H9 (cell line): ENCODE results near the gene TRIM24. TPM values are rescaled to one million over a fixed set of nuclear protein-coding genes. Genes with fewer than 3 reads are reported as not detected.

Experiments used
- DNase-seq: peaks from one replicate; pipeline ENCODE4 v3.0.0-alpha.2; 2017
- H2AFZ ChIP-seq: one replicate; pipeline ENCODE4 v1.6.1; 2013; ENCODE audit warnings: mild to moderate bottlenecking, low read length, control low read depth, moderate library complexity
- H2AK5ac ChIP-seq: 2 replicates; pipeline ENCODE4 v1.6.1; 2013; ENCODE audit warnings: low read length, control low read depth, mixed read lengths; ENCODE audit not compliant: insufficient read length
- H2BK120ac ChIP-seq: one replicate; pipeline ENCODE4 v1.6.1; 2013; ENCODE audit warnings: low read depth, mild to moderate bottlenecking, low read length, control low read depth, inconsistent platforms; ENCODE audit not compliant: poor library complexity, severe bottlenecking
- H2BK12ac ChIP-seq: 2 replicates; pipeline ENCODE4 v1.6.1; 2013; ENCODE audit warnings: low read length, control low read depth, mixed read lengths, low read depth; ENCODE audit not compliant: insufficient read length
- H2BK15ac ChIP-seq: 2 replicates; pipeline ENCODE4 v1.6.1; 2013; ENCODE audit warnings: low read depth, low read length, control low read depth
- H2BK20ac ChIP-seq: one replicate; pipeline ENCODE4 v1.6.1; 2013; ENCODE audit warnings: low read depth, mild to moderate bottlenecking, low read length, control low read depth, inconsistent platforms; ENCODE audit not compliant: poor library complexity, severe bottlenecking
- H2BK5ac ChIP-seq: 2 replicates; pipeline ENCODE4 v1.6.1; 2013; ENCODE audit warnings: low read length, control low read depth, mixed read lengths; ENCODE audit not compliant: insufficient read length
- H3K14ac ChIP-seq: 2 replicates; pipeline ENCODE4 v1.6.1; 2013; ENCODE audit warnings: low read length, control low read depth; ENCODE audit not compliant: insufficient read depth
- H3K18ac ChIP-seq: 2 replicates; pipeline ENCODE4 v1.6.1; 2013; ENCODE audit warnings: low read depth, mild to moderate bottlenecking, mixed read lengths, low read length, control low read depth; ENCODE audit not compliant: insufficient read length
- H3K23ac ChIP-seq: 2 replicates; pipeline ENCODE4 v1.6.1; 2013; ENCODE audit warnings: low read length, control low read depth, mixed read lengths, low read depth; ENCODE audit not compliant: insufficient read length
- H3K23me2 ChIP-seq: 2 replicates; pipeline ENCODE4 v1.6.1; 2013; ENCODE audit warnings: low read depth, mild to moderate bottlenecking, mixed read lengths, low read length, control low read depth; ENCODE audit not compliant: insufficient read length, poor library complexity, severe bottlenecking
- H3K27ac ChIP-seq: 2 replicates; pipeline ENCODE4 v1.5.1; 2013; ENCODE audit warnings: low read length, control low read depth, mixed read lengths, low read depth; ENCODE audit not compliant: insufficient read length
- H3K27me3 ChIP-seq: 2 replicates; pipeline ENCODE4 v1.6.1; 2013; ENCODE audit warnings: low read length, control low read depth, inconsistent platforms; ENCODE audit not compliant: insufficient read depth
- H3K4ac ChIP-seq: 2 replicates; pipeline ENCODE4 v1.6.1; 2013; ENCODE audit warnings: low read depth, mild to moderate bottlenecking, control low read depth, inconsistent platforms, low read length, moderate library complexity
- H3K4me1 ChIP-seq: 2 replicates; pipeline ENCODE4 v1.6.1; 2013; ENCODE audit warnings: low read length, control low read depth, inconsistent platforms; ENCODE audit not compliant: insufficient read depth
- H3K4me2 ChIP-seq: 2 replicates; pipeline ENCODE4 v1.6.1; 2013; ENCODE audit warnings: low read length, control low read depth, mixed read lengths; ENCODE audit not compliant: insufficient read length, insufficient read depth
- H3K56ac ChIP-seq: 2 replicates; pipeline ENCODE4 v1.6.1; 2013; ENCODE audit warnings: low read depth, mild to moderate bottlenecking, mixed read lengths, low read length, control low read depth; ENCODE audit not compliant: insufficient read length
- H3K79me1 ChIP-seq: 2 replicates; pipeline ENCODE4 v1.6.1; 2013; ENCODE audit warnings: low read depth, mild to moderate bottlenecking, moderate library complexity, low read length, control low read depth, inconsistent platforms; ENCODE audit not compliant: insufficient read depth, poor library complexity, severe bottlenecking
- H3K79me2 ChIP-seq: 2 replicates; pipeline ENCODE4 v1.6.1; 2013; ENCODE audit warnings: low read length, control low read depth, inconsistent platforms; ENCODE audit not compliant: insufficient read depth
- H3K9ac ChIP-seq: 2 replicates; pipeline ENCODE4 v1.6.1; 2013; ENCODE audit warnings: low read length, control low read depth, mixed read lengths; ENCODE audit not compliant: insufficient read length; ENCODE audit errors: extremely low read depth
- H3K9me3 ChIP-seq: one replicate; pipeline ENCODE4 v1.6.1; 2013; ENCODE audit warnings: low read depth, low read length, inconsistent platforms; ENCODE audit not compliant: control insufficient read depth
- H3T11ph ChIP-seq: one replicate; pipeline ENCODE4 v1.6.1; 2013; ENCODE audit warnings: mild to moderate bottlenecking, low read length, control low read depth, inconsistent platforms
- H4K20me1 ChIP-seq: one replicate; pipeline ENCODE4 v1.6.1; 2013; ENCODE audit not compliant: control insufficient read depth, insufficient read length, insufficient read depth
- H4K5ac ChIP-seq: 2 replicates; pipeline ENCODE4 v1.6.1; 2013; ENCODE audit warnings: low read depth, mild to moderate bottlenecking, mixed read lengths, low read length, control low read depth; ENCODE audit not compliant: insufficient read length
- H4K8ac ChIP-seq: replicated peaks from 2 replicates; pipeline ENCODE4 v1.6.1; 2013; ENCODE audit warnings: low read length, control low read depth, mixed read lengths, low read depth; ENCODE audit not compliant: insufficient read length
- H4K91ac ChIP-seq: 2 replicates; pipeline ENCODE4 v1.6.1; 2013; ENCODE audit warnings: low read depth, mild to moderate bottlenecking, moderate library complexity, mixed read lengths, low read length, control low read depth; ENCODE audit not compliant: insufficient read length
- H3K27ac Mint-ChIP-seq, 3 experiments: 2 replicates in 2 of 3; 3 replicates in 1 of 3; pipeline ENCODE4 v1.8.0; 2020 to 2021; ENCODE audit warnings: mixed read lengths in 3 of 3, mild to moderate bottlenecking in 1 of 3, moderate library complexity in 1 of 3
- H3K27me3 Mint-ChIP-seq: 2 replicates; pipeline ENCODE4 v1.8.0; 2021; ENCODE audit warnings: low read depth, mild to moderate bottlenecking, moderate library complexity, mixed read lengths
- H3K36me3 Mint-ChIP-seq, 3 experiments: 2 replicates in 2 of 3; 3 replicates in 1 of 3; pipeline ENCODE4 v1.8.0; 2020 to 2021; ENCODE audit warnings: low read depth in 3 of 3, mixed read lengths in 3 of 3; ENCODE audit not compliant: insufficient read depth in 1 of 3
- H3K4me1 Mint-ChIP-seq, 2 experiments: 2 replicates each; pipeline ENCODE4 v1.8.0; 2020; ENCODE audit warnings: mixed read lengths in 2 of 2
- H3K4me3 Mint-ChIP-seq, 2 experiments: 2 replicates in 1 of 2; 3 replicates in 1 of 2; pipeline ENCODE4 v1.8.0; 2020 to 2021; ENCODE audit warnings: mild to moderate bottlenecking in 2 of 2, mixed read lengths in 2 of 2, moderate library complexity in 1 of 2
- H3K9me3 Mint-ChIP-seq, 2 experiments: 2 replicates in 1 of 2; 3 replicates in 1 of 2; pipeline ENCODE4 v1.8.0; 2020; ENCODE audit warnings: mild to moderate bottlenecking in 2 of 2, mixed read lengths in 2 of 2, moderate library complexity in 1 of 2
- WGBS: extraction: QIAGEN DNeasy Blood & Tissue Kit; methylation state at CpG from one replicate; pipeline ENCODE4 v1.1.7; 2013; ENCODE audit warnings: missing lambda C conversion rate, low lambda C conversion rate, mixed read lengths; ENCODE audit not compliant: insufficient read length; ENCODE audit errors: extremely low coverage; 5-methylcytosine and 5-hydroxymethylcytosine counted together
- total RNA-seq: library from RNA; stranded (reverse); gene quantifications from 2 replicates; pipeline ENCODE4 v1.2.1, GENCODE V29; 2021
- TF ChIP-seq, protein P1 (sequence below): fragments of 200-600 bp; sonication (generic); conservative IDR thresholded peaks from 3 replicates; pipeline ENCODE4 v1.8.0; 2021; ENCODE audit warnings: antibody characterized with exemption, mild to moderate bottlenecking

Gene TRIM24
- total RNA-seq, 1 experiment from 2014 or later = 260 TPM

GRCh38 chr7:138546064-138546619, 86.1 kb downstream of the TRIM24 start:
- H3K4me2 ChIP-seq = no peak overlapping the region
- H3T11ph ChIP-seq = no peak overlapping the region
- no peak overlapping the region for H3K56ac ChIP-seq
- TF ChIP-seq, protein P1, sequence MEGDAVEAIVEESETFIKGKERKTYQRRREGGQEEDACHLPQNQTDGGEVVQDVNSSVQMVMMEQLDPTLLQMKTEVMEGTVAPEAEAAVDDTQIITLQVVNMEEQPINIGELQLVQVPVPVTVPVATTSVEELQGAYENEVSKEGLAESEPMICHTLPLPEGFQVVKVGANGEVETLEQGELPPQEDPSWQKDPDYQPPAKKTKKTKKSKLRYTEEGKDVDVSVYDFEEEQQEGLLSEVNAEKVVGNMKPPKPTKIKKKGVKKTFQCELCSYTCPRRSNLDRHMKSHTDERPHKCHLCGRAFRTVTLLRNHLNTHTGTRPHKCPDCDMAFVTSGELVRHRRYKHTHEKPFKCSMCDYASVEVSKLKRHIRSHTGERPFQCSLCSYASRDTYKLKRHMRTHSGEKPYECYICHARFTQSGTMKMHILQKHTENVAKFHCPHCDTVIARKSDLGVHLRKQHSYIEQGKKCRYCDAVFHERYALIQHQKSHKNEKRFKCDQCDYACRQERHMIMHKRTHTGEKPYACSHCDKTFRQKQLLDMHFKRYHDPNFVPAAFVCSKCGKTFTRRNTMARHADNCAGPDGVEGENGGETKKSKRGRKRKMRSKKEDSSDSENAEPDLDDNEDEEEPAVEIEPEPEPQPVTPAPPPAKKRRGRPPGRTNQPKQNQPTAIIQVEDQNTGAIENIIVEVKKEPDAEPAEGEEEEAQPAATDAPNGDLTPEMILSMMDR = no peak
- H4K91ac ChIP-seq = no peak overlapping the region
- H3K4ac ChIP-seq = no peak overlapping the region
- no peak overlapping the region for H3K14ac ChIP-seq
- peaks cover 10% of the 10 kb centered on the region for H3K79me1 ChIP-seq
- H3K9me3 ChIP-seq = no peaks in the 10 kb centered on the region
- no peaks in the 10 kb centered on the region; the same call in 1 of the 2 replicates for H3K27me3 Mint-ChIP-seq
- no peak overlapping the region for H4K5ac ChIP-seq
- H2AK5ac ChIP-seq = no peak overlapping the region
- H3K23ac ChIP-seq = no peak overlapping the region
- H2BK120ac ChIP-seq = no peak overlapping the region
- no peak overlapping the region for H2BK5ac ChIP-seq
- no peaks in the 10 kb centered on the region for H3K23me2 ChIP-seq
- H3K27me3 ChIP-seq = no peaks in the 10 kb centered on the region
- peaks cover 0 to 1% of the 10 kb centered on the region in 2 experiments; a peak in 2 of 5 replicates for H3K9me3 Mint-ChIP-seq
- H3K36me3 Mint-ChIP-seq = peaks cover 72 to 90% (median 86%) of the 10 kb centered on the region in 3 experiments
- peaks cover 2 to 4% of the 10 kb centered on the region in 2 experiments; a peak in 2 of 4 replicates for H3K4me1 Mint-ChIP-seq
- no peak overlapping the region for H3K27ac ChIP-seq
- H4K8ac ChIP-seq = no peak overlapping the region
- H2BK20ac ChIP-seq = no peak overlapping the region
- no peak overlapping the region for H3K4me3 Mint-ChIP-seq
- WGBS = no CpG with 5 or more reads among the region's 5 CpGs
- no peak overlapping the region for H2BK15ac ChIP-seq
- no peak for DNase-seq
- H3K4me1 ChIP-seq = no peaks in the 10 kb centered on the region
- no peak overlapping the region for H3K18ac ChIP-seq
- H3K79me2 ChIP-seq = peaks cover 2% of the 10 kb centered on the region; the same call in 1 of the 2 replicates
- no peak overlapping the region for H3K9ac ChIP-seq
- H4K20me1 ChIP-seq = no peaks in the 10 kb centered on the region
- H3K27ac Mint-ChIP-seq = peak overlapping the region in 1 of 3 experiments; percentile 50; a peak in 4 of 7 replicates
- no peak overlapping the region for H2AFZ ChIP-seq
- no peak overlapping the region for H2BK12ac ChIP-seq
